ENCODE data around the gene UBE2Q1. TPM values are rescaled to one million over a fixed set of nuclear protein-coding genes. Genes with fewer than 3 reads are reported as not detected.

UBE2Q1 gene
- 37.9 and 55.8 TPM in 2 replicates for total RNA-seq (2014; rRNA removed; shearing (Covaris generic))

DNA sequence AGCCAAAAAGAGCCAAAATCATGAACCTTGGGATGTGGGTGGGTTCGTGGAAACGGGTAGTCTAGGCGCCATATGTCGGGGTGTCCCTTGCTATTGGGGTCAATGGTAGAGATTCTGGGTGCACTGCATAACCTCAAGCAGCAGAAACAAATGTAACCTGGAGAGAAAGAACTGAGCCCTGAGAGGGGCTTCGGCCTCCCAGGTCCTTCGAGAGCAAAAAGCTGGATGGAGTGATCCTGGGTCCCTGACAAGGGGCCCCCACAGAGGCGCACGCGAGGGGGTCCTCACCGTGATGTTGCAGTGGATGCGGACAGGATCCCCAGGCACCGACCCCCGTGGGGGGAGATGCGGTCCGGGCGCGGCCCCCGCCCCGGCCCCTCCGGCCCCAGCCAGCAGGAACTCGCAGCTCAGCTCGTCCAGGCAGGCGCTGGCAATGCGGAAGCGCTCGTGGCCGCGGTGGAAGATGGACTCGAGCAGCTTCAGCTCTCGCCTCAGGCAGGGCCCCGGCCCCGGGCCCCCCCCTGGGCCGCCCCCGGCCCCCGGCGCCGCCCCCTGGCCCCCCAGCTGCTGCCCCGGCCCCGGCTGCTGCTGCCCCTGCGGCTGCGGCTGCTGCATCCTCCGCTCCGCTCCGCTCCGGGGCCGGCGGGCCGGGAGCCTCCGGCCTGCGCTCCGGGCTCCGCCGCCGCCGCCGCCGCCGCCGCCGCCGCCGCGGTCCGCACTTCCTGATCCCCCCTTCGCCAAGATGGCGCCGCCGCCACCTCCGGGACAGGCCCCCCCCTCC, at the start of gene UBE2Q1:
UBE2Q1 (minus strand) TSS at position 724 of the 781 bp plus-strand sequence; CDS start at position 615, 109 bp downstream.
- Histone ChIP-seq H3K27ac (peak within 1 kb of the TSS; percentile 34; the same call in 1 of the 2 replicates), H3K4me1 (replicated peaks) (peaks cover 26% of the 10 kb centered on the region), H3K4me3 (peak within 1 kb of the TSS; percentile 61), H3K36me3 (peaks cover 36% of the 10 kb centered on the region), H3K9me3 (replicated peaks) (no peaks in the 10 kb centered on the region), H3K27me3 (replicated peaks) (no peaks in the 10 kb centered on the region; the same call in 1 of the 2 replicates)
- DNase-seq (ENCODE audit: low read depth in 1 of 2, low spot score in 2 of 2) = no peak

DNA sequence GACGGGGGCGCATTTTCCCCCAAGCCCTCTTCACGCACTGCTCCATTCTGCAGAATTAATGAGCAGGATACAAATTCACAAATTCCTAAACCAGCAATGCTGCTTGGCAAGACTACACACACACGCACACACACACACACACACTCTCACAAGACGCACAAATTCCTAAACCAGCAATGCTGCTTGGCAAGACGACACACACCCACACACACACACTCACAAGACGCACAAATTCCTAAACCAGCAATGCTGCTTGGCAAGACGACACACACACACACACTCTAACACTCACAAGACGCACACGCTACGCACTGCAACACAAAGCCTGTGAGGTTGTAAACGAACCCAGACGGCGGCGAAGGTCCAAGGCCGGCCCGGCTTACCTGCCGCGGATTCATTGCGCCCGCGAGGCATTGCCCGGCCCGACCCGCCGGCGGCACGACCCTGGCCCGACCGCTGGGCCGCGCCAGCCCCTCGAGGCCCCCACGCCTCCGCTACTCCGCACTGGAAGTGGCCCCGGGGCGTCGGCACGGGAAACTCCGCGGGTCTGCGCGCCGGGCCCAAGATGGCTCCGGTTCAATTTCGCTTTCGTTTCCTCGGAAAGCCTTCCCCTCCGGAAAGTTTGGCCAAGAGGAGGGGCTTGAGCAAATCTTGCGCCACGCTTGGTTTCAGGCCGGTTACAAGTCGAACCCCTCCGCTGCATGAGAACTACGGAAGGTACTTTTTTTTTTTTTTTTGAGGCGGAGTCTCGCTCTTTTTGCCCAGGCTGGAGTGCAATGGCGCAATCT, 49.3 kb upstream of the UBE2Q1 start, which contains the start of gene ADAR:
ADAR (minus strand) TSS at position 578 of the 788 bp plus-strand sequence; CDS start at position 398, 180 bp downstream.
- H3K4me3 ChIP-seq = peak within 1 kb of the TSS; percentile 91
- H3K9me3 ChIP-seq (replicated peaks) = no peaks in the 10 kb centered on the region
- H3K4me1 ChIP-seq (replicated peaks) = peaks cover 24% of the 10 kb centered on the region
- peak within 1 kb of the TSS; percentile 97 for H3K27ac ChIP-seq
- no peaks in the 10 kb centered on the region for H3K27me3 ChIP-seq (replicated peaks)
- peaks cover 23% of the 10 kb centered on the region for H3K36me3 ChIP-seq
- DNase-seq (ENCODE audit: low read depth in 1 of 2, low spot score in 2 of 2) = peak; percentile 92 to 93

DNA sequence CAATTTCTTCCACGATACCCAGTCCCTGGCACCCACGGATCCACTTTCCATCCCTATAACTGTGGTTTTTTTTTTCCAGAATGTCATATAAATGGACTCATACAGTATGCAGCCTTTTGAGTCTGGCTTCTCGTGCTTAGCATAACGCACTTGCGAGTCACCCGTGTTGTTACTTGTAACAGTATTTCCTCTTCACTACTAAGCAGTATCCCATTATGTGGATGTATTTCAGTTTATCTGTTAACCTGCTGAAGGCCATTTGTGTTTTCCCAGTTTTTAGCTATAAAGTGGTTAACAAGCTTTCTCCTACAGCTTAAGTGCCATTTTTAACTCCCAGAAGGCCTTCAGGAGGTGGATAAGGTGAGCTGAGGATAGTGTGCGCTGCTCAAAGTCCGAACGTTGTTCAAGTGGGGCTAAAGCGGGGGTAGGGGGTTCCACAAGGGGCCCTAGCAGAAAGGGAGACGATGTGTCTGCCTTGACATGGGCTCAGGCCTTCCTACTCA, 48.7 kb upstream of the UBE2Q1 start:
- H3K27me3 ChIP-seq (replicated peaks) = no peaks in the 10 kb centered on the region
- peak overlapping the region; percentile 91 for H3K4me3 ChIP-seq
- DNase-seq (ENCODE audit: low read depth in 1 of 2, low spot score in 2 of 2) = no peak
- H3K4me1 ChIP-seq (replicated peaks) = peaks cover 24% of the 10 kb centered on the region
- H3K27ac ChIP-seq = peak overlapping the region; percentile 97
- peaks cover 30% of the 10 kb centered on the region for H3K36me3 ChIP-seq
- H3K9me3 ChIP-seq (replicated peaks) = no peaks in the 10 kb centered on the region

DNA sequence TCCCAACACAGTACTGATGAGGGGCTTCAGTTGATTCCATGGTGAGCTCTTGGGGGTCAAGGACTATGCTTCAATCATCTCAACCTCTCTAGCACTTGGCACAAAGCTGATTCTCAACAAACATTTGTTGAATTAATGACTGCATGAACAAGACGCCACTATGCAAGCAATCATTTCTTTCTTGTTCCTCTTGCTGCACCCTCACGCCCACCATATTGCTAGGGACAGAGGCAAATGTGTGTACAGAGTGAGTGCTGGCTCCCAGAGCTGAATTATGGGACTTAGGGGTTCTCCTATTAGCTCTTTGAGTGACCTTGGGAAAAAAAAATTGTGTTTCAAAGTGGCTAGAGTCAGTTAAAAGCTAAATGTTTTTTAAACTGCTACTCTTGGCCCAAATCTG, 47.1 kb upstream of the UBE2Q1 start:
- Histone ChIP-seq H3K27me3 (replicated peaks) (no peaks in the 10 kb centered on the region), H3K27ac (no peak overlapping the region), H3K4me3 (no peak overlapping the region), H3K9me3 (replicated peaks) (no peaks in the 10 kb centered on the region), H3K4me1 (replicated peaks) (peaks cover 13% of the 10 kb centered on the region), H3K36me3 (peaks cover 46% of the 10 kb centered on the region)
- no peak for DNase-seq (ENCODE audit: low read depth in 1 of 2, low spot score in 2 of 2)

DNA sequence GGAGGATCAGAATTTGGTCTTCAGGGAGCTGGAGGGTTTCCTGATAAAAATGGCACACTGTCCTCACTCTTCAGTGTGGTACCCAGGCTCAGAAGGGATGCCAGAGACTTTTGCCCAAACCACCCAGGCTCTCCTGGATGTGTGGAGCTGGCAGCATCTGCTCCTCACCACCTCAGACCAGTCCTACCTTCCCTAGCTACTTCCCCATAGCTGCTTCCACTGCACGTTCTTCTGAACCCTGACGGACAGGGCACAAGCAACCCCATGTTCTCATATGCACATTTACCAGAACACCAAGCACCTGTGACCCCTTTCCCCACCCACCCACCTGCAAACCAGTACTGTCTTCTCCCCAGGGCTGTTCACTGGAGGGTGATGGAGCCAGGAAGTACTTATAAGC, 44.9 kb upstream of the UBE2Q1 start:
- no peaks in the 10 kb centered on the region for H3K9me3 ChIP-seq (replicated peaks)
- H3K36me3 ChIP-seq = peaks cover 68% of the 10 kb centered on the region
- H3K4me3 ChIP-seq = no peak overlapping the region
- H3K4me1 ChIP-seq (replicated peaks) = peaks cover 11% of the 10 kb centered on the region
- H3K27ac ChIP-seq = no peak overlapping the region
- DNase-seq (ENCODE audit: low read depth in 1 of 2, low spot score in 2 of 2) = no peak
- no peaks in the 10 kb centered on the region for H3K27me3 ChIP-seq (replicated peaks)

DNA sequence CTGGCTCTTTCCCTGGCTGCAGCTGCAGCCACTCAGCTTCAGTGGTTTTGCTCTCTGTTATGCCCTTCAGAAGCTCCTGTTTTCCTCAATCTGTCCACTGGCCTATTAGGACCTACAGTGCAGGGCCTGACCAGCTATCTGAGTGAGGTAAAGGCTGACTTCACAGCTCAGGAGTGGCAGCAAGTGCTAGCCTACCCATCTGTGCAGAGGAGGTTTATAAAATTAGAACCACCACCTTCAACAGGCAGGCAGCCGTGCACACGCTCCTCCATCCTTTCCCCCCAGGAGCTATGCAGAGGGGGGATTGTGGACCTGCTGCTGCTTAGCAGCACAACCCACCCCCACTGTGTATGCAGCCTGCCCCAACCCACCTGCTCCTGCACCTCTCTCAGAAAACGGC, 41.2 kb upstream of the UBE2Q1 start:
- peaks cover 88% of the 10 kb centered on the region for H3K36me3 ChIP-seq
- H3K4me1 ChIP-seq (replicated peaks) = peaks cover 8% of the 10 kb centered on the region
- no peaks in the 10 kb centered on the region for H3K27me3 ChIP-seq (replicated peaks)
- no peak overlapping the region for H3K27ac ChIP-seq
- no peak overlapping the region for H3K4me3 ChIP-seq
- no peak for DNase-seq (ENCODE audit: low read depth in 1 of 2, low spot score in 2 of 2)
- H3K9me3 ChIP-seq (replicated peaks) = no peaks in the 10 kb centered on the region

DNA sequence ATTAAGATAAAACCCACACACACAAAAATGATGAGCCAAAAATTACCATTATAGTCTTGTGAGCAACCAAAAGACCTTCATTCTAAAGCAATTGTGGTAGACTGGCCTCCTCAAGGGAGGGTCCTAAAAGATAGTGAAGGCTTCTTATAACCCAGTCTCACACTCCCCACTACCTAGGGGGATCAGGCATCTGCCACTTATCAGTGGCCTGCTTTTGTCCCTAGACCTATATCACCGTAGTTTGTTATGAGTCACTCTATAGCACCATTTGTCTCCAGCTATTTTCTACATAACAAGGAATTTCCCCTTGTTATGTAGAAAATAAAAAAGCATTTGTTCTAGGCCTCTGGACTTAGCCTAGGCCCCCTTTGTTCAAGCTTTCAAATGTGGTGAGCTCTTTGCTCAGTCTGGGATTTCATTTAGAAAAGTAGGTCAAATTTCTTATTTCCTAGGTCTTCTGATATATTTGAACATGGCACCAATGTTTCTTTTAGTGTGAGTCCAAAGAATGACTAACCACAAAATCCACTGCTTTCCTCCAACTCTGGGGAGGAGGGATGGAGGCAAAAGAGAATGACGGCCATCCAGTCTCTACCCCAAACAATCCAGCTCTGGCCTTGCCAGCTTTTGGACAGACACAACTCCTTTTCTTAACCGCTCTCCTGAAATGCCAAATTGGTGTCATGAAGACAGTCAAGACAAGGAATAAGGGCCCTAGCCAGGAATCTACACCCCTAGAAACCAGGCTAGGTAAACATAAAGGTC, 40.6 kb upstream of the UBE2Q1 start:
- Histone ChIP-seq H3K27ac (no peak overlapping the region), H3K36me3 (peaks cover 94% of the 10 kb centered on the region)

DNA sequence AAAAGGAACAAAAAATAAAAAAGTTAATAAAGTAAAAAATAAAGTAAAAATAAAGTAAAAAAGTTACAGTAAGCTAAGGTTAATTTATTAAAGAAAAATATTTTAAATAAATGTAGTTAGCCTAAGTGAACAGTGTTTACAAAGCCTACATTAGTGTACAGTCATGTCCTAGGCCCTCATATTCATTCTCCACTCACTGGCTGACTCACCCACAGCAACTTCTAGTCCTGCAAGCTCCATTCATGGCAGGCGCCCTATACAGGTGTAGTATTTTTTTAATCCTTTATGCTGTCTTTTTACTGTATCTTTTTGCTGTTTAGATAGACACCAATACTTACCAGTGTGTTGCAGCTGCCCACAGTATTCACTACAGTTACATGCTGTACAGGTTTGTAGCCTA, 37.2 kb upstream of the UBE2Q1 start:
- Histone ChIP-seq H3K4me1 (replicated peaks) (peaks cover 16% of the 10 kb centered on the region), H3K27ac (no peak overlapping the region), H3K4me3 (no peak overlapping the region), H3K36me3 (peaks cover 98% of the 10 kb centered on the region), H3K27me3 (replicated peaks) (no peaks in the 10 kb centered on the region), H3K9me3 (replicated peaks) (no peaks in the 10 kb centered on the region)
- DNase-seq (ENCODE audit: low read depth in 1 of 2, low spot score in 2 of 2) = no peak

More for the DNA sequence above, 40.6 kb upstream of the UBE2Q1 start:
- no peaks in the 10 kb centered on the region for H3K9me3 ChIP-seq (replicated peaks)
- no peak for DNase-seq (ENCODE audit: low read depth in 1 of 2, low spot score in 2 of 2)
- peaks cover 8% of the 10 kb centered on the region for H3K4me1 ChIP-seq (replicated peaks)
- H3K4me3 ChIP-seq = no peak overlapping the region
- no peaks in the 10 kb centered on the region for H3K27me3 ChIP-seq (replicated peaks)

DNA sequence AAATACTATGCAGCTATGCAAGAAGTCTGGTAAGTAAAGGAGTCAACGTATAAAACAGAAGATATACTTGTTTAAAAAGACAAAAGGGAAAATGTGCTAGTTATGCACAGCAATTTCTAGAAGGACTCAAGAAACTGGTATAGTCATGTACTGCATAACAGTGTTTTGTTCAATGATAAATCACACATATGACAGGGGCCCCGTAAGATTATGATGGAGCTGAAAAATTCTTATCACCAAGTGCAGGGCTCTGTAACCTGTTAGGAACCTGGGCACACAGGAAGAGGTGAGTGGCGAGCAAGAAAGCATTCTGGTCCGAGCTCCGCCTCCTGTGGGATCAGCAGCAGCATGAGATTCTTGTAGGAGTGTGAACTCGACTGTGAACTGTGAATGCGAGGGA, 36.3 kb upstream of the UBE2Q1 start:
- H3K4me3 ChIP-seq = no peak overlapping the region
- H3K27me3 ChIP-seq (replicated peaks) = no peaks in the 10 kb centered on the region
- H3K27ac ChIP-seq = no peak overlapping the region
- H3K9me3 ChIP-seq (replicated peaks) = no peaks in the 10 kb centered on the region
- no peak for DNase-seq (ENCODE audit: low read depth in 1 of 2, low spot score in 2 of 2)
- H3K36me3 ChIP-seq = peaks cover 98% of the 10 kb centered on the region
- peaks cover 18% of the 10 kb centered on the region for H3K4me1 ChIP-seq (replicated peaks)

DNA sequence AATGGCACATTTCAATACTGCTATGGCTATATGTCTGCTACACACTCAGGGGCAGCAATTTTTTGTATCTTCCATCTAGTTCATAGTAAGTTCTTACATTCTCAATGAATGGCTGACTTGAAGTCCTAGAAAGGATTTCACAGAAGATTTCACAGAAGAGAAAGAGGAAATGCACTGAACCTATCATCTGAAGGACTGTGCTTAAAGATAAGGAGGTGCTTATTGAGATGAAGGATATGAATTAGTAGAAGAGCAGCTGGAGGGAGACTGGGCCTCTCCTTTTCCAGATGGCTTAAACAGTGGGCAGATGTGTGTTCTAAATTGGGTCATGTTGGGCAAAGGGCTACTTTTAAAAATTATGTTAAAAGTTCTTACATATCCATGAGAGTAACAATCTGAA, 34.9 kb upstream of the UBE2Q1 start:
- Histone ChIP-seq H3K36me3 (peaks cover 98% of the 10 kb centered on the region), H3K4me3 (no peak overlapping the region), H3K4me1 (replicated peaks) (peaks cover 12% of the 10 kb centered on the region), H3K9me3 (replicated peaks) (no peaks in the 10 kb centered on the region), H3K27me3 (replicated peaks) (no peaks in the 10 kb centered on the region), H3K27ac (no peak overlapping the region)
- DNase-seq (ENCODE audit: low read depth in 1 of 2, low spot score in 2 of 2) = no peak

DNA sequence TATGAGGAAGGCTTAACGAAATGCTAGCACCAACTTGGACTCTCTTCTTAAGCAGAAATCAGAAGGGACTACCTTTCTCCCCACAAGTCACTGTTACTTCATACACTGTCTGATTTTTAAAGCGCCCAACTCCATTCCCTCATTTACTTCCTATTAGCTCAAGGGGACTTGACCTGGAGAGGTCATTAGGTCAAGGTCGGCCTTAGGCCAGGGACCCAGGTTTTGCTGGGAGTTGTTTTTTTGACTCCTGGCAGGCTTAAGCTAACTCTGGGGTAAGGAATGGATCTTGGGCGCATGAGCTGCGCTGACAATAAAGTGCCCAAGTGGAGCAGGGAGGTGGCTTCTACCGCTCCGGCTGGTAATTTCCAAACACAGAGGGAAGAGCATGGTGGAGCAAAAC, 32.7 kb upstream of the UBE2Q1 start:
- H3K27ac ChIP-seq = no peak overlapping the region
- H3K4me3 ChIP-seq = no peak overlapping the region
- H3K9me3 ChIP-seq (replicated peaks) = no peaks in the 10 kb centered on the region
- H3K27me3 ChIP-seq (replicated peaks) = no peaks in the 10 kb centered on the region
- peaks cover 12% of the 10 kb centered on the region for H3K4me1 ChIP-seq (replicated peaks)
- DNase-seq (ENCODE audit: low read depth in 1 of 2, low spot score in 2 of 2) = no peak
- peaks cover 98% of the 10 kb centered on the region for H3K36me3 ChIP-seq

DNA sequence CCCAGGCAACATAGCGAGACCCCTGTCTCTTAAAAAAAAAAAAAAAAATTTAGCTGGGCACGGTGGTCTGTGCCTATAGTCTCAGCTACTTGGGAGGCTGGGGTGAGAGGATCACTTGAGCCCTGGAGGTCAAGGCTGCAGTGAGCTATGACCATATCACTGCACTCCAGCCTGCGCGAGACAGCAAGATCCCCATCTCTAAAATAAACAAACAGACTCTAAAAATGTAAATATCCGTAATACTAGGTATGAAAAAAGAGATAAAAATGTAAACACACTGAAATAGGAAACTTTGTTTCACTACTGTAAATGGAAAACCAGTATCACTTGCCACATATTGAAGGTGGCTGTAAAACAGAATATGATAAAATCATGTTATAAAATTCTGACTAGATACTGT, 32.3 kb upstream of the UBE2Q1 start:
- H3K36me3 ChIP-seq = peaks cover 98% of the 10 kb centered on the region

DNA sequence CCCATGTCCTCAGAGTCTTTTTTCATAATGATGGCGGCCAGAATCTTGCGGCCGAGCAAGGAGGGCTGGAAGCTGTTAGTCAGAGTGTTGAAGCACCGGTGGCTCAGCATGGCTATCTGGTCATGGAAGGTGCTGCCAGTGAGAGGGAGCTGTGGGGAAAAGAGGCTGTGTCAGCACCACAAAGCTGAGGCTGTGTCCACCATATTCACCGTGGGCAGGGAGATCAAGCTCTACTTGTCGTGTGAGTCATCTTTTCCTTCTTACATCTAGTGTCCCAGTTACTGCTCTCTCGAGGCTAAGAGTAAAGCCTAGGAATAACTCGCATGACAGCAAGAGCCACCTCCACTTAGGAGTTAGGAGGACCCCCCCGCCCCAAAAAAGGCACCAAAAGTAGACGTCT, 31.3 kb upstream of the UBE2Q1 start:
- no peak for DNase-seq (ENCODE audit: low read depth in 1 of 2, low spot score in 2 of 2)

More for the DNA sequence above, 32.3 kb upstream of the UBE2Q1 start:
- no peaks in the 10 kb centered on the region for H3K27me3 ChIP-seq (replicated peaks)
- no peak overlapping the region for H3K4me3 ChIP-seq
- peaks cover 12% of the 10 kb centered on the region for H3K4me1 ChIP-seq (replicated peaks)
- H3K9me3 ChIP-seq (replicated peaks) = no peaks in the 10 kb centered on the region
- no peak for DNase-seq (ENCODE audit: low read depth in 1 of 2, low spot score in 2 of 2)
- no peak overlapping the region for H3K27ac ChIP-seq

More for the DNA sequence above, 31.3 kb upstream of the UBE2Q1 start:
- Histone ChIP-seq H3K4me3 (no peak overlapping the region), H3K27ac (no peak overlapping the region), H3K9me3 (replicated peaks) (no peaks in the 10 kb centered on the region), H3K36me3 (peaks cover 99% of the 10 kb centered on the region), H3K4me1 (replicated peaks) (peaks cover 12% of the 10 kb centered on the region), H3K27me3 (replicated peaks) (no peaks in the 10 kb centered on the region)
